SK-N-MC (cell line): ENCODE results near the gene MYOF.

Experiments
- FOXP2 ChIP-seq: optimal IDR thresholded peaks from 2 replicates; pipeline ENCODE3; 2011; ENCODE audit warnings: mild to moderate bottlenecking, moderate library complexity; ENCODE audit not compliant: insufficient read depth; ENCODE audit errors: extremely low read length, control extremely low read depth
- POLR2AphosphoS5 ChIP-seq: IDR thresholded peaks from 2 replicates; pipeline ENCODE4 v1.6.1; 2012; ENCODE audit warnings: mild to moderate bottlenecking, low read depth, low read length, borderline replicate concordance

GRCh38 chr10:93437946-93438612 is 44.1 kb downstream of the MYOF start:
- TF ChIP-seq FOXP2 (no peak), POLR2AphosphoS5 (no peak)
